K562 (cell line): ENCODE data around the gene ASIC1. TPM values are rescaled to one million over a fixed set of nuclear protein-coding genes. Genes with fewer than 3 reads are reported as not detected.
A peak's percentile ranks its signal among the peaks of the same experiment; 100 is the strongest.

Experiments
- KAT8 ChIP-seq: fragments of 450-650 bp; IDR thresholded peaks from 2 replicates; pipeline ENCODE4 v1.6.1; 2016; ENCODE audit warnings: low read depth, mild to moderate bottlenecking
- MBD2 ChIP-seq: sonication (generic); IDR thresholded peaks from 2 replicates; pipeline ENCODE4 v1.6.1; 2016; ENCODE audit warnings: low read depth, borderline replicate concordance
- SRSF1 ChIP-seq: fragments of 200-400 bp; formaldehyde crosslinking; IDR thresholded peaks from 2 replicates; pipeline ENCODE4 v1.6.1; 2017; ENCODE audit warnings: mild to moderate bottlenecking, low read depth, low read length, moderate library complexity
- TOE1 ChIP-seq, 2 experiments: fragments of 450-650 bp in 1 of 2; sonication (generic) in 1 of 2; formaldehyde crosslinking in 1 of 2; IDR thresholded peaks; 2 replicates each; pipeline versions ENCODE4 v1.7.1 to v1.8.0; 2016 to 2022; ENCODE audit warnings: borderline replicate concordance in 2 of 2, mild to moderate bottlenecking in 2 of 2, antibody characterized with exemption in 1 of 2, inconsistent platforms in 1 of 2, low read depth in 1 of 2, missing genetic modification reagents in 1 of 2, moderate library complexity in 1 of 2
- TRIM24 ChIP-seq, 2 experiments: fragments of 450-650 bp; IDR thresholded peaks; 2 replicates each; pipeline ENCODE4 v1.6.1; 2016
- ZBED1 ChIP-seq: IDR thresholded peaks from 2 replicates; pipeline ENCODE4 v1.6.1; 2014
- ZZZ3 ChIP-seq: fragments of 450-650 bp; IDR thresholded peaks from 2 replicates; pipeline ENCODE4 v1.6.1; 2016; ENCODE audit warnings: antibody characterized with exemption, mild to moderate bottlenecking, moderate library complexity
- polyA plus RNA-seq, 8 experiments: library from polyadenylated mRNA; depleted of rRNA in 4 of 8; stranded (reverse) in 5 of 8; unstranded in 3 of 8; fragments of >200 nt; fragmentation: Nextera tagmentation in 2 of 8; fragmentation: Illumina TruSeq in 1 of 8; extraction: Ambion mirVana in 2 of 8; extraction: Trizol in 1 of 8; gene quantifications; 2 replicates each; pipeline versions ENCODE4 v1.2.1 to v1.2.3, GENCODE V29; 2011 to 2014; ENCODE audit warnings: inconsistent platforms in 1 of 8, missing spikeins in 1 of 8
- total RNA-seq, 7 experiments: library from RNA; depleted of rRNA in 6 of 7; stranded (reverse); fragments of >200 nt in 6 of 7; fragmentation: Illumina TruSeq in 2 of 7; extraction: Trizol in 2 of 7; gene quantifications; 2 replicates each; pipeline versions ENCODE4 v1.2.1 to v1.2.3, GENCODE V29; 2011 to 2021; ENCODE audit warnings: low replicate concordance in 1 of 7
- TF ChIP-seq, protein P1 (sequence below): conservative IDR thresholded peaks from 2 replicates; pipeline ENCODE4 v1.6.1; 2011; ENCODE audit warnings: low read depth, mild to moderate bottlenecking, low read length; ENCODE audit not compliant: control insufficient read depth
- TF ChIP-seq, protein P2 (sequence below): fragments of 250-450 bp; sonication (Bioruptor Pico); IDR thresholded peaks from 2 replicates; pipeline ENCODE4 v1.4.0; 2020; ENCODE audit warnings: mild to moderate bottlenecking
- TF ChIP-seq, protein P3 (sequence below), 2 experiments: fragments of 450-650 bp; conservative IDR thresholded peaks; 2 replicates each; pipeline ENCODE4 v1.6.1; 2017; ENCODE audit warnings: mild to moderate bottlenecking in 2 of 2, moderate library complexity in 2 of 2
- TF ChIP-seq, protein P4 (sequence below): fragments of 250-450 bp; sonication (Bioruptor Pico); IDR thresholded peaks from 2 replicates; pipeline ENCODE4 v1.5.1; 2021; ENCODE audit warnings: mild to moderate bottlenecking
- TF ChIP-seq, protein P5 (sequence below): IDR thresholded peaks from 2 replicates; pipeline ENCODE4 v1.6.1; 2014; ENCODE audit warnings: antibody characterized with exemption
- TF ChIP-seq, protein P6 (sequence below), 2 experiments: fragments of 150-350 bp in 1 of 2; IDR thresholded peaks; 2 replicates each; pipeline ENCODE4 v1.6.1; 2012 to 2016; ENCODE audit warnings: low read depth in 2 of 2, low read length in 2 of 2, mild to moderate bottlenecking in 1 of 2, moderate library complexity in 1 of 2
- TF ChIP-seq, protein P7 (sequence below): fragments of 250-450 bp; sonication (Bioruptor Pico); IDR thresholded peaks from 2 replicates; pipeline ENCODE4 v1.4.0; 2020

Gene ASIC1
- total and polyA plus RNA-seq, 9 of the 15 experiments (the other 6 are each of a cell fraction or from before 2014, with no cell fraction given), result 0.01 to 1.7 (median 0.45) TPM

DNA sequence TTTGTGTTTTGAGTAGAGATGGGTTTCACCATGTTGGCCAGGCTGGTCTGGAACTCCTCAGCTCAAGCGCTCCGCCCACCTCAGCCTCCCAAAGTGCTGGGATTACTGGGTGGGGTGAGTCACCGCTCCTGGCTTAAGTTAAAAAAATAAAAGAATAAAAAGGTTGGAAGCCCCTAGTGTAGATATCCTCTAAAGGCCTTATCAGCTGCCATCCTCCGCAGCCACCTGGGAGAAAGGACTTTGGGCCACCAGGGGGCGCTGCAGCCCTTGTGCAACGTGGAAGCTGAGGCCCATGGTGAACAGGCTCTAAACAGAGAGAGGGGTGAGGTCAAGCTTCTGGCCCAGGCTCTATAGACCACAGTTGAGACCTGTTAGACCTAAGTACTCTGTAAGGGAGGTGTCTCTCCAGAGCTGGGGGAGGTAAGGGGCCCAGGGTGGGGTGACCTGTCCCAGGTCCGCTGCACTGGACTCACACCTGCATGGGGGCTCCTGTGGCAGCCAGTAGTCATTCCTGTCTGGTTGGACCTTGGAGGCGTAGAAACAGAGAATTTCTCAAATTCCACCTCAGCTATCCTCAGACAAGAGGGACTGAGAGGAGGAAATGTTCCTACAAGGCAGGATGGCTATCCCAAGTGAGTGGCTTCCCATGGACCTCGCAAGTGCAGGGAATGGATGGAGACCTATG is 18.1 kb upstream of the ASIC1 start (continued):
- TF ChIP-seq, protein P1, sequence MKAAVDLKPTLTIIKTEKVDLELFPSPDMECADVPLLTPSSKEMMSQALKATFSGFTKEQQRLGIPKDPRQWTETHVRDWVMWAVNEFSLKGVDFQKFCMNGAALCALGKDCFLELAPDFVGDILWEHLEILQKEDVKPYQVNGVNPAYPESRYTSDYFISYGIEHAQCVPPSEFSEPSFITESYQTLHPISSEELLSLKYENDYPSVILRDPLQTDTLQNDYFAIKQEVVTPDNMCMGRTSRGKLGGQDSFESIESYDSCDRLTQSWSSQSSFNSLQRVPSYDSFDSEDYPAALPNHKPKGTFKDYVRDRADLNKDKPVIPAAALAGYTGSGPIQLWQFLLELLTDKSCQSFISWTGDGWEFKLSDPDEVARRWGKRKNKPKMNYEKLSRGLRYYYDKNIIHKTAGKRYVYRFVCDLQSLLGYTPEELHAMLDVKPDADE, result no peak
- TF ChIP-seq, protein P2, sequence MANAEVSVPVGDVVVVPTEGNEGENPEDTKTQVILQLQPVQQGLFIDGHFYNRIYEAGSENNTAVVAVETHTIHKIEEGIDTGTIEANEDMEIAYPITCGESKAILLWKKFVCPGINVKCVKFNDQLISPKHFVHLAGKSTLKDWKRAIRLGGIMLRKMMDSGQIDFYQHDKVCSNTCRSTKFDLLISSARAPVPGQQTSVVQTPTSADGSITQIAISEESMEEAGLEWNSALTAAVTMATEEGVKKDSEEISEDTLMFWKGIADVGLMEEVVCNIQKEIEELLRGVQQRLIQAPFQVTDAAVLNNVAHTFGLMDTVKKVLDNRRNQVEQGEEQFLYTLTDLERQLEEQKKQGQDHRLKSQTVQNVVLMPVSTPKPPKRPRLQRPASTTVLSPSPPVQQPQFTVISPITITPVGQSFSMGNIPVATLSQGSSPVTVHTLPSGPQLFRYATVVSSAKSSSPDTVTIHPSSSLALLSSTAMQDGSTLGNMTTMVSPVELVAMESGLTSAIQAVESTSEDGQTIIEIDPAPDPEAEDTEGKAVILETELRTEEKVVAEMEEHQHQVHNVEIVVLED, result no peak
- TF ChIP-seq MBD2, result no peak
- no peak for TF ChIP-seq TRIM24 (IDR thresholded peaks at IDR 0.05)
- TF ChIP-seq ZBED1, result no peak
- TF ChIP-seq KAT8, result no peak
- TF ChIP-seq, protein P3, sequence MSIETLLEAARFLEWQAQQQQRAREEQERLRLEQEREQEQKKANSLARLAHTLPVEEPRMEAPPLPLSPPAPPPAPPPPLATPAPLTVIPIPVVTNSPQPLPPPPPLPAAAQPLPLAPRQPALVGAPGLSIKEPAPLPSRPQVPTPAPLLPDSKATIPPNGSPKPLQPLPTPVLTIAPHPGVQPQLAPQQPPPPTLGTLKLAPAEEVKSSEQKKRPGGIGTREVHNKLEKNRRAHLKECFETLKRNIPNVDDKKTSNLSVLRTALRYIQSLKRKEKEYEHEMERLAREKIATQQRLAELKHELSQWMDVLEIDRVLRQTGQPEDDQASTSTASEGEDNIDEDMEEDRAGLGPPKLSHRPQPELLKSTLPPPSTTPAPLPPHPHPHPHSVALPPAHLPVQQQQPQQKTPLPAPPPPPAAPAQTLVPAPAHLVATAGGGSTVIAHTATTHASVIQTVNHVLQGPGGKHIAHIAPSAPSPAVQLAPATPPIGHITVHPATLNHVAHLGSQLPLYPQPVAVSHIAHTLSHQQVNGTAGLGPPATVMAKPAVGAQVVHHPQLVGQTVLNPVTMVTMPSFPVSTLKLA (conservative IDR thresholded peaks at IDR 0.05), result peak in 1 of 2 experiments; percentile 35; a peak in 1 of 4 replicates
- TF ChIP-seq SRSF1, result no peak
- TF ChIP-seq, protein P4, sequence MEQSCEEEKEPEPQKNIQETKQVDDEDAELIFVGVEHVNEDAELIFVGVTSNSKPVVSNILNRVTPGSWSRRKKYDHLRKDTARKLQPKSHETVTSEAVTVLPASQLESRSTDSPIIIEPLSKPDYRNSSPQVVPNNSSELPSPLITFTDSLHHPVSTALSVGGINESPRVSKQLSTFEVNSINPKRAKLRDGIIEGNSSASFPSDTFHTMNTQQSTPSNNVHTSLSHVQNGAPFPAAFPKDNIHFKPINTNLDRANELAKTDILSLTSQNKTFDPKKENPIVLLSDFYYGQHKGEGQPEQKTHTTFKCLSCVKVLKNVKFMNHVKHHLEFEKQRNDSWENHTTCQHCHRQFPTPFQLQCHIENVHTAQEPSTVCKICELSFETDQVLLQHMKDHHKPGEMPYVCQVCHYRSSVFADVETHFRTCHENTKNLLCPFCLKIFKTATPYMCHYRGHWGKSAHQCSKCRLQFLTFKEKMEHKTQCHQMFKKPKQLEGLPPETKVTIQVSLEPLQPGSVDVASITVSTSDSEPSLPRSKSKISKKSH, result no peak
- no peak for TF ChIP-seq TOE1 (IDR thresholded peaks at IDR 0.05; ENCODE audit: borderline replicate concordance)
- no peak for TF ChIP-seq TOE1 (CRISPR knock-in tag; IDR thresholded peaks at IDR 0.05; ENCODE audit: borderline replicate concordance, low read depth)
- TF ChIP-seq, protein P5, sequence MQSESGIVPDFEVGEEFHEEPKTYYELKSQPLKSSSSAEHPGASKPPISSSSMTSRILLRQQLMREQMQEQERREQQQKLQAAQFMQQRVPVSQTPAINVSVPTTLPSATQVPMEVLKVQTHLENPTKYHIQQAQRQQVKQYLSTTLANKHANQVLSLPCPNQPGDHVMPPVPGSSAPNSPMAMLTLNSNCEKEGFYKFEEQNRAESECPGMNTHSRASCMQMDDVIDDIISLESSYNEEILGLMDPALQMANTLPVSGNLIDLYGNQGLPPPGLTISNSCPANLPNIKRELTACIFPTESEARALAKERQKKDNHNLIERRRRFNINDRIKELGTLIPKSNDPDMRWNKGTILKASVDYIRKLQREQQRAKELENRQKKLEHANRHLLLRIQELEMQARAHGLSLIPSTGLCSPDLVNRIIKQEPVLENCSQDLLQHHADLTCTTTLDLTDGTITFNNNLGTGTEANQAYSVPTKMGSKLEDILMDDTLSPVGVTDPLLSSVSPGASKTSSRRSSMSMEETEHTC, result no peak
- TF ChIP-seq, protein P6, sequence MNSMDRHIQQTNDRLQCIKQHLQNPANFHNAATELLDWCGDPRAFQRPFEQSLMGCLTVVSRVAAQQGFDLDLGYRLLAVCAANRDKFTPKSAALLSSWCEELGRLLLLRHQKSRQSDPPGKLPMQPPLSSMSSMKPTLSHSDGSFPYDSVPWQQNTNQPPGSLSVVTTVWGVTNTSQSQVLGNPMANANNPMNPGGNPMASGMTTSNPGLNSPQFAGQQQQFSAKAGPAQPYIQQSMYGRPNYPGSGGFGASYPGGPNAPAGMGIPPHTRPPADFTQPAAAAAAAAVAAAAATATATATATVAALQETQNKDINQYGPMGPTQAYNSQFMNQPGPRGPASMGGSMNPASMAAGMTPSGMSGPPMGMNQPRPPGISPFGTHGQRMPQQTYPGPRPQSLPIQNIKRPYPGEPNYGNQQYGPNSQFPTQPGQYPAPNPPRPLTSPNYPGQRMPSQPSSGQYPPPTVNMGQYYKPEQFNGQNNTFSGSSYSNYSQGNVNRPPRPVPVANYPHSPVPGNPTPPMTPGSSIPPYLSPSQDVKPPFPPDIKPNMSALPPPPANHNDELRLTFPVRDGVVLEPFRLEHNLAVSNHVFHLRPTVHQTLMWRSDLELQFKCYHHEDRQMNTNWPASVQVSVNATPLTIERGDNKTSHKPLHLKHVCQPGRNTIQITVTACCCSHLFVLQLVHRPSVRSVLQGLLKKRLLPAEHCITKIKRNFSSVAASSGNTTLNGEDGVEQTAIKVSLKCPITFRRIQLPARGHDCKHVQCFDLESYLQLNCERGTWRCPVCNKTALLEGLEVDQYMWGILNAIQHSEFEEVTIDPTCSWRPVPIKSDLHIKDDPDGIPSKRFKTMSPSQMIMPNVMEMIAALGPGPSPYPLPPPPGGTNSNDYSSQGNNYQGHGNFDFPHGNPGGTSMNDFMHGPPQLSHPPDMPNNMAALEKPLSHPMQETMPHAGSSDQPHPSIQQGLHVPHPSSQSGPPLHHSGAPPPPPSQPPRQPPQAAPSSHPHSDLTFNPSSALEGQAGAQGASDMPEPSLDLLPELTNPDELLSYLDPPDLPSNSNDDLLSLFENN (IDR thresholded peaks at IDR 0.05; ENCODE audit: low read depth in 2 of 2, low read length in 2 of 2), result peak in 1 of 2 experiments; percentile 23; a peak in 1 of 4 replicates
- TF ChIP-seq, protein P7, sequence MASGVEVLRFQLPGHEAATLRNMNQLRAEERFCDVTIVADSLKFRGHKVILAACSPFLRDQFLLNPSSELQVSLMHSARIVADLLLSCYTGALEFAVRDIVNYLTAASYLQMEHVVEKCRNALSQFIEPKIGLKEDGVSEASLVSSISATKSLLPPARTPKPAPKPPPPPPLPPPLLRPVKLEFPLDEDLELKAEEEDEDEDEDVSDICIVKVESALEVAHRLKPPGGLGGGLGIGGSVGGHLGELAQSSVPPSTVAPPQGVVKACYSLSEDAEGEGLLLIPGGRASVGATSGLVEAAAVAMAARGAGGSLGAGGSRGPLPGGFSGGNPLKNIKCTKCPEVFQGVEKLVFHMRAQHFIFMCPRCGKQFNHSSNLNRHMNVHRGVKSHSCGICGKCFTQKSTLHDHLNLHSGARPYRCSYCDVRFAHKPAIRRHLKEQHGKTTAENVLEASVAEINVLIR, result no peak
- no peak for TF ChIP-seq ZZZ3
